DND-41 (cell line): Measurements from ENCODE around the gene PPP2R5B.
A peak's percentile ranks its signal among the peaks of the same experiment; 100 is the strongest.

ENCODE experiments used
- ATAC-seq: fragments of 200-7000 bp; cut with Tn5 transposase; 3 replicates; pipeline ENCODE4 v1.9.1; 2021; ENCODE audit warnings: low read depth; ENCODE audit not compliant: insufficient read depth
- DNase-seq: peaks from one replicate; pipeline ENCODE4 v3.0.0-alpha.2; 2020
- H2AFZ ChIP-seq: 2 replicates; pipeline ENCODE4 v1.6.0; 2012; ENCODE audit warnings: low read depth, low read length
- H3K27ac ChIP-seq: 2 replicates; pipeline ENCODE4 v1.5.1; 2012; ENCODE audit warnings: low read length, inconsistent platforms
- H3K27me3 ChIP-seq: fragments of 200-600 bp; sonication (generic); 2 replicates; pipeline ENCODE4 v1.6.0; 2012; ENCODE audit warnings: low read length, mild to moderate bottlenecking, inconsistent platforms; ENCODE audit not compliant: insufficient read depth, poor library complexity
- H3K36me3 ChIP-seq: 2 replicates; pipeline ENCODE4 v1.5.1; 2012; ENCODE audit warnings: low read length, inconsistent platforms; ENCODE audit not compliant: insufficient read depth
- H3K4me1 ChIP-seq: 2 replicates; pipeline ENCODE4 v1.5.1; 2012; ENCODE audit warnings: mild to moderate bottlenecking, low read length; ENCODE audit not compliant: insufficient read depth
- H3K4me2 ChIP-seq: 2 replicates; pipeline ENCODE4 v1.6.0; 2012; ENCODE audit warnings: mild to moderate bottlenecking, moderate library complexity, low read length, inconsistent platforms; ENCODE audit not compliant: insufficient read depth
- H3K4me3 ChIP-seq, 2 experiments: fragments of 200-600 bp in 1 of 2; shearing (Covaris generic) in 1 of 2; 2 replicates each; pipeline ENCODE4 v1.5.1; 2012 to 2016; ENCODE audit warnings: inconsistent platforms in 2 of 2, low read length in 2 of 2, mild to moderate bottlenecking in 2 of 2, low read depth in 1 of 2, moderate library complexity in 1 of 2
- H3K79me2 ChIP-seq: 2 replicates; pipeline ENCODE4 v1.6.0; 2012; ENCODE audit warnings: low read length, inconsistent platforms; ENCODE audit not compliant: insufficient read depth
- H3K9ac ChIP-seq: 2 replicates; pipeline ENCODE4 v1.6.0; 2012; ENCODE audit warnings: low read depth, mild to moderate bottlenecking, inconsistent platforms, low read length, moderate library complexity
- H3K9me3 ChIP-seq: 2 replicates; pipeline ENCODE4 v1.5.1; 2012; ENCODE audit warnings: low read length, moderate library complexity, mild to moderate bottlenecking, inconsistent platforms; ENCODE audit not compliant: insufficient read depth, severe bottlenecking
- H4K20me1 ChIP-seq: 2 replicates; pipeline ENCODE4 v1.6.0; 2012; ENCODE audit warnings: low read length; ENCODE audit not compliant: insufficient read depth
- CTCF ChIP-seq: IDR thresholded peaks from 2 replicates; pipeline ENCODE4 v1.5.1; 2012; ENCODE audit warnings: borderline replicate concordance, low read length, moderate library complexity, mild to moderate bottlenecking; ENCODE audit not compliant: poor library complexity, severe bottlenecking; ENCODE audit errors: extremely low read depth
- EZH2 ChIP-seq: IDR thresholded peaks from 3 replicates; pipeline ENCODE4 v1.6.1; 2012; ENCODE audit warnings: borderline replicate concordance, low read depth, mild to moderate bottlenecking, moderate library complexity, low read length, inconsistent platforms; ENCODE audit not compliant: severe bottlenecking

Gene PPP2R5B

GRCh38 chr11:64876835-64877341 lies 47.6 kb upstream of the PPP2R5B start:
- TF ChIP-seq EZH2 (no peak), CTCF (no peak)
- peak overlapping the region; percentile 93 for H3K4me2 ChIP-seq
- H2AFZ ChIP-seq: no peak overlapping the region
- H3K79me2 ChIP-seq: peaks cover 36% of the 10 kb centered on the region
- peak overlapping the region in 1 of 2 experiments; percentile 100; a peak in 2 of 4 replicates for H3K4me3 ChIP-seq
- ATAC-seq (no peak), DNase-seq (no peak)
- peak overlapping the region; percentile 72; the same call in 1 of the 2 replicates for H3K27ac ChIP-seq
- peak overlapping the region; percentile 81 for H3K9ac ChIP-seq
- H3K27me3 ChIP-seq: no peaks in the 10 kb centered on the region
- no peaks in the 10 kb centered on the region for H3K9me3 ChIP-seq
- peaks cover 26% of the 10 kb centered on the region for H4K20me1 ChIP-seq
- peaks cover 19% of the 10 kb centered on the region for H3K36me3 ChIP-seq
- peaks cover 53% of the 10 kb centered on the region for H3K4me1 ChIP-seq

GRCh38 chr11:64877390-64878222 lies 46.9 kb upstream of the PPP2R5B start:
- Histone ChIP-seq H4K20me1 (peaks cover 26% of the 10 kb centered on the region), H3K36me3 (peaks cover 16% of the 10 kb centered on the region), H3K27me3 (no peaks in the 10 kb centered on the region), H3K4me1 (peaks cover 53% of the 10 kb centered on the region), H3K79me2 (peaks cover 36% of the 10 kb centered on the region), H3K27ac (peak overlapping the region; percentile 72), H2AFZ (peak overlapping the region; percentile 94), H3K9me3 (no peaks in the 10 kb centered on the region), H3K9ac (peak overlapping the region; percentile 81), H3K4me2 (peak overlapping the region; percentile 93), H3K4me3 (peak overlapping the region; percentile 62 to 100)
- ATAC-seq: no peak; the same call in 2 of the 3 replicates
- TF ChIP-seq EZH2 (no peak), CTCF (no peak)
- peak; percentile 53 for DNase-seq

GRCh38 chr11:64878223-64878493 lies 46.3 kb upstream of the PPP2R5B start:
- ATAC-seq (peak; percentile 39), DNase-seq (no peak)
- H3K4me2 ChIP-seq: peak overlapping the region; percentile 93

More at GRCh38 chr11:64878223-64878493, 46.3 kb upstream of the PPP2R5B start:
- Histone ChIP-seq H3K9ac (peak overlapping the region; percentile 81), H3K79me2 (peaks cover 36% of the 10 kb centered on the region), H3K27me3 (no peaks in the 10 kb centered on the region), H3K4me3 (peak overlapping the region; percentile 62 to 100), H3K9me3 (no peaks in the 10 kb centered on the region), H4K20me1 (peaks cover 26% of the 10 kb centered on the region), H3K4me1 (peaks cover 56% of the 10 kb centered on the region), H3K27ac (peak overlapping the region; percentile 72), H3K36me3 (peaks cover 11% of the 10 kb centered on the region), H2AFZ (peak overlapping the region; percentile 94)
- TF ChIP-seq EZH2 (no peak), CTCF (no peak)
